HepG2 (cell line): ENCODE data around the gene ATP13A3. TPM values are rescaled to one million over a fixed set of nuclear protein-coding genes. Genes with fewer than 3 reads are reported as not detected.

Experiments used
- ATAC-seq: fragments of 200-7000 bp; cut with Tn5 transposase; 3 replicates; pipeline ENCODE4 v1.9.1; 2020; ENCODE audit warnings: mild to moderate bottlenecking, moderate library complexity
- BruUV-seq: library from RNA; stranded (reverse); fragments of 400-500 nt; replicated peaks from 2 replicates; lab custom pipeline; 2021; lab: Mats Ljungman, UMichigan
- CTCF ChIA-PET: fragments of 300-600 bp; formaldehyde crosslinking; extraction: SDS; loops from one replicate; lab custom pipeline; 2021; ENCODE audit warnings: low total read pairs, inconsistent platforms, low intra/inter-chr PET ratio; lab: Yijun Ruan, JAX
- POLR2A ChIA-PET: fragments of 350-600 bp; sonication (Branson Sonifier 250); formaldehyde crosslinking; loops from one replicate; lab custom pipeline; 2020; ENCODE audit warnings: antibody characterized with exemption, inconsistent platforms; lab: Yijun Ruan, JAX
- DNase-seq: peaks from one replicate; pipeline ENCODE4 v3.0.0-alpha.2; 2015; ENCODE audit warnings: low spot score
- FAIRE-seq: peaks from 3 replicates; lab custom pipeline; 2011; peaks lifted over from hg19 to GRCh38; lab: Jason Lieb, UNC
- H2AFZ ChIP-seq: one replicate; pipeline ENCODE4 v1.6.1; 2011; ENCODE audit warnings: low read length, inconsistent platforms
- H3K27ac ChIP-seq: fragments of 300-600 bp; 3 replicates; pipeline ENCODE4 v1.8.0; 2011; ENCODE audit warnings: mixed run types, mild to moderate bottlenecking, mixed read lengths, low read length, inconsistent platforms; ENCODE audit not compliant: insufficient read depth; ENCODE audit errors: extremely low read length
- H3K27me3 ChIP-seq, 2 experiments: fragments of 200-600 bp in 1 of 2; 2 replicates in 1 of 2; 3 replicates in 1 of 2; pipeline versions ENCODE4 v1.6.0 to v1.8.0; 2011; ENCODE audit warnings: low read length in 2 of 2, mild to moderate bottlenecking in 2 of 2, moderate library complexity in 2 of 2, inconsistent platforms in 1 of 2; ENCODE audit not compliant: insufficient read depth in 2 of 2, control insufficient read depth in 1 of 2
- H3K36me3 ChIP-seq, 2 experiments: fragments of 200-600 bp in 1 of 2; replicated peaks in 1 of 2; 2 replicates in 1 of 2; 3 replicates in 1 of 2; pipeline versions ENCODE4 v1.5.1 to v1.8.0; 2011; ENCODE audit warnings: low read length in 2 of 2, inconsistent platforms in 1 of 2; ENCODE audit not compliant: insufficient read depth in 2 of 2, control insufficient read depth in 1 of 2
- H3K4me1 ChIP-seq: 2 replicates; pipeline ENCODE4 v1.5.1; 2012; ENCODE audit warnings: low read length, inconsistent platforms; ENCODE audit not compliant: insufficient read depth
- H3K4me2 ChIP-seq: 2 replicates; pipeline ENCODE4 v1.6.0; 2011; ENCODE audit warnings: low read depth, low read length, inconsistent platforms
- H3K4me3 ChIP-seq, 3 experiments: fragments of 200-600 bp in 1 of 3; sonication (generic), shearing (Covaris generic) in 1 of 3; replicated peaks in 1 of 3; 2 replicates each; pipeline ENCODE4 v1.5.1; 2011 to 2016; ENCODE audit warnings: low read length in 3 of 3, inconsistent platforms in 2 of 3, low read depth in 2 of 3, mild to moderate bottlenecking in 2 of 3, control low read depth in 1 of 3, mixed read lengths in 1 of 3; ENCODE audit not compliant: insufficient read depth in 1 of 3
- H3K79me2 ChIP-seq: one replicate; pipeline ENCODE4 v1.6.1; 2011; ENCODE audit warnings: low read length, inconsistent platforms; ENCODE audit not compliant: insufficient read depth
- H3K9ac ChIP-seq: 2 replicates; pipeline ENCODE4 v1.6.0; 2011; ENCODE audit warnings: mild to moderate bottlenecking, low read depth, low read length, inconsistent platforms; ENCODE audit not compliant: insufficient read depth
- H3K9me3 ChIP-seq: 2 replicates; pipeline ENCODE4 v1.5.1; 2012; ENCODE audit warnings: mild to moderate bottlenecking, low read length
- H4K20me1 ChIP-seq: 2 replicates; pipeline ENCODE4 v1.6.0; 2011; ENCODE audit warnings: inconsistent platforms, mild to moderate bottlenecking, low read length, moderate library complexity; ENCODE audit not compliant: insufficient read depth
- ARNT ChIP-seq: fragments of 450-650 bp; IDR thresholded peaks from 2 replicates; pipeline ENCODE4 v1.6.1; 2017
- DDIT3 ChIP-seq: sonication (generic); formaldehyde crosslinking; IDR thresholded peaks from 2 replicates; pipeline ENCODE4 v1.4.0; 2020; ENCODE audit warnings: mild to moderate bottlenecking, missing genetic modification reagents
- FOXO4 ChIP-seq: sonication (generic); formaldehyde crosslinking; conservative IDR thresholded peaks from 2 replicates; pipeline ENCODE4 v1.8.1; 2023; ENCODE audit warnings: missing genetic modification reagents
- KIAA2018 ChIP-seq: sonication (generic); formaldehyde crosslinking; IDR thresholded peaks from 2 replicates; pipeline ENCODE4 v1.5.0; 2020; ENCODE audit warnings: mild to moderate bottlenecking, missing genetic modification reagents, borderline replicate concordance
- MAX ChIP-seq: IDR thresholded peaks from 2 replicates; pipeline ENCODE4 v1.6.1; 2012; ENCODE audit warnings: inconsistent platforms
- MZF1 ChIP-seq: sonication (generic); formaldehyde crosslinking; IDR thresholded peaks from 2 replicates; pipeline ENCODE4 v1.8.1; 2023; ENCODE audit warnings: mild to moderate bottlenecking, missing genetic modification reagents, borderline replicate concordance
- NFRKB ChIP-seq: fragments of 450-650 bp; IDR thresholded peaks from 2 replicates; pipeline ENCODE4 v1.6.1; 2017
- NFYB ChIP-seq: sonication (generic); formaldehyde crosslinking; IDR thresholded peaks from 2 replicates; pipeline ENCODE4 v1.4.0; 2020; ENCODE audit warnings: missing genetic modification reagents
- SP1 ChIP-seq, 2 experiments: fragments of 450-650 bp in 1 of 2; sonication (generic) in 1 of 2; formaldehyde crosslinking in 1 of 2; IDR thresholded peaks; 2 replicates each; pipeline versions ENCODE4 v1.4.0 to v1.6.1; 2016 to 2020; ENCODE audit warnings: missing genetic modification reagents in 1 of 2
- ZNF256 ChIP-seq: sonication (generic); formaldehyde crosslinking; conservative IDR thresholded peaks from 2 replicates; pipeline ENCODE4 v1.4.0; 2020; ENCODE audit warnings: missing genetic modification reagents
- ZNF740 ChIP-seq: sonication (generic); formaldehyde crosslinking; IDR thresholded peaks from 2 replicates; pipeline ENCODE4 v1.4.0; 2020; ENCODE audit warnings: missing genetic modification reagents
- WGBS: methylation state at CpG from one replicate; pipeline ENCODE4 v1.1.6; 2017; ENCODE audit warnings: low lambda C conversion rate; 5-methylcytosine and 5-hydroxymethylcytosine counted together
- in situ Hi-C: cut with HindIII; loops from 2 replicates; pipeline ENCODE4 v1.10.0; 2017; ENCODE audit warnings: low pct_unique_long_range_greater_than_20kb; ENCODE audit not compliant: extremely low pct_ligation_motif_present
- intact Hi-C: fragments of 100-400 bp; cut with micrococcal nuclease; formaldehyde crosslinking; loops from one replicate; pipeline ENCODE4 v1.10.0; 2022; ENCODE audit not compliant: unreplicated experiment
- polyA plus RNA-seq, 8 experiments: library from polyadenylated mRNA; depleted of rRNA in 3 of 8; stranded (reverse) in 7 of 8; unstranded in 1 of 8; fragments of >200 nt; fragmentation: Illumina TruSeq in 4 of 8; extraction: Trizol in 4 of 8; gene quantifications; 2 replicates each; pipeline versions ENCODE4 v1.2.1 to v1.2.3, GENCODE V29; 2011 to 2016; ENCODE audit warnings: low read depth in 4 of 8, missing spikeins in 1 of 8, mixed read lengths in 1 of 8; ENCODE audit not compliant: insufficient read depth in 1 of 8
- total RNA-seq, 5 experiments: library from RNA; depleted of rRNA; stranded (reverse); fragments of >200 nt; fragmentation: Illumina TruSeq; extraction: Trizol; gene quantifications; 2 replicates each; pipeline ENCODE4 v1.2.3, GENCODE V29; 2016; ENCODE audit warnings: low read depth in 1 of 5

ATP13A3 gene
- total and polyA plus RNA-seq, 2 of the 13 experiments (the other 11 are each of a cell fraction or from before 2014, with no cell fraction given), result 44.9 to 80.8 TPM

GRCh38 chr3:194379651-194380050 lies 107.2 kb downstream of the ATP13A3 start:
- H3K27me3 ChIP-seq, result peaks cover 11 to 72% of the 10 kb centered on the region in 2 experiments
- H2AFZ ChIP-seq, result no peak overlapping the region
- FAIRE-seq (no peak), DNase-seq (no peak), ATAC-seq (no peak)
- intact Hi-C loops (no loop called here), in situ Hi-C loops (no loop called here)
- H3K9ac ChIP-seq, result no peak overlapping the region
- H3K79me2 ChIP-seq, result no peaks in the 10 kb centered on the region
- no peaks in the 10 kb centered on the region for H4K20me1 ChIP-seq
- WGBS, result 63% methylated on average over 9 of the region's 9 CpGs
- H3K27ac ChIP-seq, result no peak overlapping the region
- no peaks in the 10 kb centered on the region for H3K36me3 ChIP-seq
- no peaks in the 10 kb centered on the region for H3K9me3 ChIP-seq
- no peak overlapping the region for H3K4me2 ChIP-seq
- H3K4me1 ChIP-seq, result no peaks in the 10 kb centered on the region
- ChIA-PET CTCF (no interaction called here), POLR2A (no interaction called here)
- H3K4me3 ChIP-seq, result no peak overlapping the region
- BruUV-seq, result no TSS peak
- no peak for TF ChIP-seq NFYB (CRISPR knock-in tag)
- no peak for TF ChIP-seq ZNF740
- TF ChIP-seq MZF1 (CRISPR knock-in tag), result no peak
- no peak for TF ChIP-seq MAX
- no peak for TF ChIP-seq DDIT3
- TF ChIP-seq FOXO4 (CRISPR knock-in tag), result no peak
- no peak for TF ChIP-seq SP1 (IDR thresholded peaks at IDR 0.05)
- no peak for TF ChIP-seq SP1 (CRISPR knock-in tag; IDR thresholded peaks at IDR 0.05)
- no peak for TF ChIP-seq KIAA2018 (CRISPR knock-in tag)
- TF ChIP-seq ZNF256 (CRISPR knock-in tag), result no peak
- TF ChIP-seq ARNT, result no peak
- TF ChIP-seq NFRKB, result no peak
